ENCODE data around the gene VSIR.

DNA sequence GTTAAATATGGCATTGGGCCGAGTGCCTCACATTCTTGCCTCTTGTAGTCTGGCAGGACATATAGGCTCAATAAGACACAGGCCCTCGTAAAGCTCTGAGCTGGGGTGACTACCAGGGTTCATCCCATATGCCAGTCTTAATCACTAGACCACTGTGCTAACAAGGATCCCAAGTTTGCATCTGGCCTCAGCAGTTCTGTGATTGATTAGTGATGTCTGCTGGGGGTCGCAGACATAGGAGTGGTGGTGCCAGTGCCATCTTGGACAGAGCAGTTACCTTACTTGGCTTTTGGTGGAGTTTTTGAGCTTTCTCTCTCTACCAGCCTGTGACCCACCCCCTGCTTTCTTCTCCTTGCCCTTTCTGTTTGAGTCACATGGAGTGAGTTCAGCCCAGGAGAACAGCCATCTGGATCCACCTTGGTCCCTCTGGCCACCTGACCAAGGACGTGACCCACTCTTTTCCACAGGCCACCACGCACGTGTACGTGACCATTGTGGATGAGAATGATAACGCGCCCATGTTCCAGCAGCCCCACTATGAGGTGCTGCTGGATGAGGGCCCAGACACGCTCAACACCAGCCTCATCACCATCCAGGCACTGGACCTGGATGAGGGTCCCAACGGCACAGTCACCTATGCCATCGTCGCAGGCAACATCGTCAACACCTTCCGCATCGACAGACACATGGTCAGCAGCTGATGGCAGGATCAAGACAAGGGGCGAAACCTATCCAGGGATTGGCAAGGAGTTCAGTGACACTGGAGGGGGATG, 4.1 kb upstream of the VSIR start:
- TF ChIP-seq EZH2 (IDR thresholded peaks at IDR 0.05; ENCODE audit: insufficient read depth, poor library complexity, severe bottlenecking) (no peak), EZH2phosphoT487 (IDR thresholded peaks at IDR 0.05; ENCODE audit: insufficient read depth, low read depth) (no peak)

Measured in GM23248 (cell line).